Motor neuron (in vitro differentiated cells): ENCODE results near the gene MEX3B. TPM values are rescaled to one million over a fixed set of nuclear protein-coding genes. Genes with fewer than 3 reads are reported as not detected.

Experiments used
- ATAC-seq, 8 experiments: fragments of 200-7000 bp; cut with Tn5 transposase; replicated peaks in 6 of 8; 2 replicates each; pipeline ENCODE4 v1.8.0; 2021; ENCODE audit warnings: mild to moderate bottlenecking in 8 of 8, moderate library complexity in 8 of 8
- H3K27ac ChIP-seq, 2 donors: fragments of 250-450 bp; sonication (Bioruptor Pico); 2 replicates each; pipeline ENCODE4 v1.9.0; 2021; ENCODE audit warnings: antibody characterized with exemption in 2 of 2, mild to moderate bottlenecking in 2 of 2, moderate library complexity in 1 of 2
- H3K4me1 ChIP-seq, 2 donors: fragments of 250-450 bp; sonication (Bioruptor Pico); replicated peaks in 1 of 2; 2 replicates each; pipeline ENCODE4 v1.6.1; 2021; ENCODE audit warnings: antibody characterized with exemption in 2 of 2, mild to moderate bottlenecking in 2 of 2, moderate library complexity in 1 of 2
- H3K4me3 ChIP-seq, 5 donors: fragments of 250-450 bp; sonication (Bioruptor Pico); 2 replicates each; pipeline ENCODE4 v1.9.0; 2021; ENCODE audit warnings: antibody characterized with exemption in 5 of 5, mild to moderate bottlenecking in 5 of 5, moderate library complexity in 4 of 5
- WGBS, 10 experiments: fragments of 450-650 bp; shearing (Covaris generic); methylation state at CpG; one replicate each; pipeline ENCODE4 v1.0.0; 2022; 5-methylcytosine and 5-hydroxymethylcytosine counted together
- in situ Hi-C, 9 experiments: fragments of 400-800 bp; cut with MboI; loops; one replicate each; pipeline ENCODE4 v1.15.0; 2021; ENCODE audit warnings: low sequenced_read_pairs in 9 of 9, low pct_unique_long_range_greater_than_20kb in 2 of 9; ENCODE audit not compliant: unreplicated experiment in 9 of 9
- total RNA-seq, 8 experiments: library from RNA; unstranded; fragments of 300-600 nt; gene quantifications; 2 replicates each; pipeline versions ENCODE4 v1.2.3 to v1.2.4, GENCODE V29; 2022

The MEX3B gene
- total RNA-seq, 8 experiments from 2014 or later, result 4.2 to 58.4 (median 27.9) TPM

- in situ Hi-C loops, result loop anchor here in 1 of 9 experiments (25.0 kb wide), 1 partner anchor 103 kb away; no protein-coding TSS in a partner anchor
- no peak overlapping the region for H3K27ac ChIP-seq
- 36 to 97% (median 76%) methylated on average over 2 to 5 of the region's 5 CpGs; no CpG with 5 or more reads in 4 of the 10 experiments for WGBS, 10 experiments
- ATAC-seq, result no peak
- H3K4me3 ChIP-seq, result no peak overlapping the region
- H3K4me1 ChIP-seq, result no peaks in the 10 kb centered on the region
Measured at GRCh38 chr15:82064824-82065223, 19.0 kb upstream of the MEX3B start.

DNA sequence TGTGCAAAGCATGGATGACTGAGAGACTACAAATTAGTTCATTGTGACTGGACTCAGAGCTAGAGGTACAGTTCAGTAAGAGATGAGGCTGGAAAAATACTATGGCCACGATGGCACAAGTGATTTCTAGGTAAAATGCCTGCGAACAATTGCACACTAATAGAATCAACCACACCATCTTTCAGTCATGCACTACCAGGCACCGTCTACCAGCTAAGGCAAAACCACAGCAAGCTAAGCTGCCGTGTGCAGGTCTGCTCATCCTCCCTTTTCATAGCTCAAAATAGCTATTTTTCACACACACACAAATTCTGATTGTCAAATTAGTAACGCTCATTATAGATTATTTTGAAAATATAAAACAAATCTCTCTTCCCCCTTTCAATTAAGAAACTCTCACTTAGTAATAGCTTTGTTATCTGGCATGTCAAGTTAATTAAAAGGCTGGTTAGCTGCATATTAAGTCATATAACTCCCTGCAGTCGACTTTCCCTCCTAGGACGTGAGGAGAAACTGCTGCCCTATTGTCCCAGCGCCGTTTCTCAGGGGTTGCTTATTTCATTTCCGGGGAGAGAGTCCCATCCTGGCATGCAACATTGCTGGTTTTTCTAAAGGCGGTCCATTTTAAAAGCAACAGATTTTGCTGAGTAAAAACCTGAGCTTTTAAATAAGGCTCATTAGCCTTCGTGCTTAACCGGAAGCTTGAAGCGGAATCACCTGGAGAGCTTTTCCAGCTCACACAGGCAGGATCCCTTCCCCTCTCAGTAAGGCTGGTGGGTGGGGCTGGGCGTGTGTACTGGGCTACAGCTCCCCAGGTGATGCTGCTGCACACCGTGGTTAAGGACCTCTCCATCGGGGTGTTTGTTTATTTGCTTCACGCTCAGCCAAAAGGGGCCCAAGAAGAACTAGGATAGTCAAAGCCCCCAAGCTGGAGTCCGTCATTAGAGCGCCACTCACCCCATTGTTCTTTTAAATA, 16.9 kb upstream of the MEX3B start:
- ATAC-seq, result no peak
- in situ Hi-C loops, result loop anchor here in 1 of 9 experiments (25.0 kb wide), 1 partner anchor 100 kb away; no protein-coding TSS in a partner anchor
- no peak overlapping the region for H3K27ac ChIP-seq
- WGBS, 10 experiments, result 0 to 77% (median 39%) methylated on average over 1 to 20 of the region's 20 CpGs
- no peak overlapping the region for H3K4me3 ChIP-seq
- H3K4me1 ChIP-seq, result peaks cover 0 to 1% of the 10 kb centered on the region in 2 donors

DNA sequence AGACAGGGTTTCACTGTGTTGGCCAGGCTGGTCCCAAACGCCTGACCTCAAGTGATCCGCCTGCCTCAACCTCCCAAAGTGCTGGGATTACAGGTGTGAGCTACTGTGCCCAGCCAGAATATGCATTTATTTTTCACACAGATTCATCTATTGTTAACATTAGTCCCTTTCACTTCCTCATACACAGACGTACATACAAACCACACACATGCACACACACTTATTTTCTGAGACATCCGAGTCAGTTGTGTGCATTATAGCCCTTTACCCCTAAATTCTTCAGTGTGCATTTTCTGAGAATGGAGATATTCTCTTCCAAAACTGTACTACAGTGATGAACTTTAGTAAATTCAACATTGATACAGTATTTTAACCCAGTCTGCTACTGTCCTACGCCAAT, 15.0 kb upstream of the MEX3B start:
- H3K27ac ChIP-seq, result no peak overlapping the region
- H3K4me1 ChIP-seq, result peaks cover 11 to 13% of the 10 kb centered on the region in 2 donors
- in situ Hi-C loops, result loop anchor here in 1 of 9 experiments (25.0 kb wide), 1 partner anchor 99 kb away; no protein-coding TSS in a partner anchor
- H3K4me3 ChIP-seq, result no peak overlapping the region
- ATAC-seq, result no peak
- WGBS, 10 experiments, result 0 to 100% (median 66%) methylated on average over 1 to 4 of the region's 5 CpGs; no CpG with 5 or more reads in 1 of the 10 experiments

- no peak overlapping the region for H3K27ac ChIP-seq
- WGBS, 10 experiments, result 83% methylated on average over 1 of the region's 2 CpGs; no CpG with 5 or more reads in 9 of the 10 experiments
- H3K4me3 ChIP-seq, result no peak overlapping the region
- in situ Hi-C loops, result loop anchor here in 1 of 9 experiments (25.0 kb wide), 1 partner anchor 96 kb away; no protein-coding TSS in a partner anchor
- ATAC-seq, result no peak
- H3K4me1 ChIP-seq, result peaks cover 11 to 13% of the 10 kb centered on the region in 2 donors
Measured at GRCh38 chr15:82058517-82059204, 12.8 kb upstream of the MEX3B start.

GRCh38 chr15:82058026-82058425, 12.2 kb upstream of the MEX3B start:
- WGBS, 10 experiments, result 0 to 50% (median 27%) methylated on average over 1 to 10 of the region's 14 CpGs; no CpG with 5 or more reads in 4 of the 10 experiments
- ATAC-seq, result peak in 1 of 8 experiments; percentile 12
- no peak overlapping the region for H3K4me3 ChIP-seq

DNA sequence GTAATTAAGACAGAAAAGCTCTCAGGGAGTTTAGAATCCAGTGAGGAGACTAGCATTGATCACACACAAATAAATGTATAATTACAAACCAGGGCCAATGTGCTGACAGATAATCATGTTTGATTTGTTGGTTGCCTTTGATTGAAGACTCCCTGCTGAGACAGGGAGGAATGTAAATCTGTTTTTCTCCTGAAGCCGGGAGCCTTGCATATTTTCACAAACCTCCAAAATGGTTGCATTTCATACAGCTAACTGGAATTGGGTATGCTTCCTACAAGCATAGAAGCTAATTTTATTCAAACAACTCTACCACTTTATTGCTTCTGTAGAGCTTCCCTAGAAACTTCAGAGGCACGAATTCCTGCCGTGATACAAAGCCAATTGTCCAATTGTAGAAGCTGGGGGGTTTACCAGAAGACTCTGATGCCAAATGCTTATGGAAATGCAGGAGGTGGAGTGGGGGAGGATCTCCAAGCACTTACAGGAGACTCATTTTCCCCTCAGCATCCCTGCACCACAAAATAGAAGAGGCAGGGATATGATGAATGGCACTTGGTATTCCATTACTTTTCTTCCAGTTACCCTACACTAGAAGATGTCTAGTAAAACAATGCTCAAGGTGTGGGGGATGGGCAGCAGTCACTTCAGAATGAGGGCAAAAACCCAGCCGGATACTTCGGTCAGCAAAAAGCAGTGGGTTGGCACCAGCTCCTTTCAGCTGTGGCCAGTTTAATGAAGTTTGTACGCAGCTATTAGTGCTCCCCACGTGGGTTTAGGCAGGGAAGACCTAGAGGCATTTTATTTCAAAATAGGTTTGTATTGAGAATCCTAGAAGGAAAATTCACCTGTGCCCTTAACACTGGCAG, 11.4 kb upstream of the MEX3B start:
- in situ Hi-C loops, result loop anchor here in 1 of 9 experiments (25.0 kb wide), 1 partner anchor 95 kb away; no protein-coding TSS in a partner anchor
- Histone ChIP-seq H3K4me1 (peaks cover 11 to 13% of the 10 kb centered on the region in 2 donors), H3K4me3 (no peak overlapping the region), H3K27ac (no peak overlapping the region)
- ATAC-seq, result peak in 3 of 8 experiments; percentile 26 to 89 (median 87)
- 0 to 22% (median 12%) methylated on average over 1 to 6 of the region's 7 CpGs; no CpG with 5 or more reads in 2 of the 10 experiments for WGBS, 10 experiments

More at GRCh38 chr15:82058026-82058425, 12.2 kb upstream of the MEX3B start:
- Histone ChIP-seq H3K4me1 (peaks cover 11 to 13% of the 10 kb centered on the region in 2 donors), H3K27ac (no peak overlapping the region)
- in situ Hi-C loops, result loop anchor here in 1 of 9 experiments (25.0 kb wide), 1 partner anchor 96 kb away; no protein-coding TSS in a partner anchor

GRCh38 chr15:82052751-82053150, 6.9 kb upstream of the MEX3B start:
- H3K27ac ChIP-seq, result no peak overlapping the region
- WGBS, 10 experiments, result 78 to 100% (median 92%) methylated on average over 2 to 12 of the region's 12 CpGs; no CpG with 5 or more reads in 2 of the 10 experiments
- peaks cover 12 to 20% of the 10 kb centered on the region in 2 donors for H3K4me1 ChIP-seq
- ATAC-seq, result no peak
- no peak overlapping the region for H3K4me3 ChIP-seq
- in situ Hi-C loops, result loop anchor here in 1 of 9 experiments (25.0 kb wide), 1 partner anchor 90 kb away; no protein-coding TSS in a partner anchor

- H3K27ac ChIP-seq, result no peak overlapping the region
- in situ Hi-C loops, result loop anchor here in 1 of 9 experiments (25.0 kb wide), 1 partner anchor 89 kb away; no protein-coding TSS in a partner anchor
- no peak overlapping the region for H3K4me3 ChIP-seq
- 40 to 95% (median 83%) methylated on average over 1 to 5 of the region's 6 CpGs for WGBS, 10 experiments
- H3K4me1 ChIP-seq, result peaks cover under 1 to 12% of the 10 kb centered on the region in 2 donors
- ATAC-seq, result no peak
Measured at GRCh38 chr15:82051664-82052063, 5.8 kb upstream of the MEX3B start.

GRCh38 chr15:82048811-82049210, 3.0 kb upstream of the MEX3B start:
- no peak for ATAC-seq
- WGBS, 10 experiments, result 33 to 100% (median 96%) methylated on average over 1 to 8 of the region's 8 CpGs; no CpG with 5 or more reads in 1 of the 10 experiments
- in situ Hi-C loops, result no loop called here
- H3K4me1 ChIP-seq, result peaks cover 0 to 10% of the 10 kb centered on the region in 2 donors
- no peak overlapping the region for H3K27ac ChIP-seq
- H3K4me3 ChIP-seq, result no peak overlapping the region

DNA sequence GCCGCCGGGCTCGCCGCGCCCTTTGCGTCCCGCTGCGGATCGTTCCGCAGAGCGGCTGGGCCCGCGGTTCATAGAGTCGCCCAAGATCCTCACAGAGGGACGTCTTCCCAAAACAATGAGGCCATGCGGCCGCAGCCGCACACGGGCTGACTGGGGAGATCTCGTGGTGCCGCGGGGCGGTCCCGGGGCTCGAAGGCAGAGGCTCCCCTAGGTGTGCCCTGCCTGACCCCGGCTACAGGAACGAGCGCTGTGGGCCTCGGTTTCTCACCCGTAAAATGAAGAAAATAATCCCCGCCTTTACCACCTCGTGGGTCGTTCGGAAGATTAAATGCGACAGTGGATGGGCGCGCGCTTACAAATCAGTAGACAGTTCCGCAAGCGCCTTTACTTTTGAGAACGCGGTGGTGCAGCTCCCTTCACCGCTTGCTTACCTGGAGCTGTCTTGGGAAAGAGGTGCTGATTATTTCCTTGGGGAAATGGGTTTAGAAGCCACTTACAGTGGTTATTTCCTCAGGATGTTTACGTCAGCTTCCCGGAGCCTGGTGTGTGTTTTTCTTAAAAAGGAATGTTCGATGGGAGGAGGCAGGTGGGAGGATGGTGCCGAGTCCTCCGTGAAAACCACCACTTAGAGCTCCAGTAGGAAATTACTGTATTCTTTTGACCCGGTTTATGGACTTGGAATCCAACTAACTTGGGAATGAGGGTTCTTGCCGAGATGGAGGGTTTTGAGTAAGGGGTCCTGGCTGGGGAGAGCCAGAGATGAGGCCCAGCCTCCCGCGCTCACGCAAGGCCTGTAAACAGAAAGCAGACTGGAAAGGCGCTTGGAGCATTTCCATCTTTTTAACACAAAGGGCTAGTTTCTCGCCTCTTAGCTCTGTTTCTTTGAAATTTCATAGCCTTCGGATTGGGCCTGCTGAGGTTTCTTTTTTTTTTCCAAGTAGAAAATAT, 1.9 kb upstream of the MEX3B start:
- no peak for ATAC-seq
- in situ Hi-C loops, result no loop called here
- 20 to 85% (median 42%) methylated on average over 1 to 25 of the region's 56 CpGs; no CpG with 5 or more reads in 1 of the 10 experiments for WGBS, 10 experiments
- Histone ChIP-seq H3K27ac (peak overlapping the region; percentile 58 to 93), H3K4me1 (peaks cover 10% of the 10 kb centered on the region in 2 donors), H3K4me3 (peak overlapping the region; percentile 84 to 100 (median 97))
